Panc1 (cell line): Measurements from ENCODE around the gene COPS2. TPM values are rescaled to one million over a fixed set of nuclear protein-coding genes. Genes with fewer than 3 reads are reported as not detected.

Experiments used
- ATAC-seq: fragments of 200-7000 bp; cut with Tn5 transposase; 2 replicates; pipeline ENCODE4 v1.9.1; 2020; ENCODE audit warnings: mild to moderate bottlenecking, moderate library complexity
- BruUV-seq: library from RNA; stranded (reverse); fragments of 400-500 nt; replicated peaks from 2 replicates; lab custom pipeline; 2021; lab: Mats Ljungman, UMichigan
- CTCF ChIA-PET: fragments of 300-600 bp; sonication (Branson Sonifier 250); formaldehyde crosslinking; loops from one replicate; lab custom pipeline; 2022; ENCODE audit warnings: antibody characterized with exemption; lab: Charles Lee
- POLR2A ChIA-PET: fragments of 300-600 bp; sonication (Branson Sonifier 250); formaldehyde crosslinking; loops from one replicate; lab custom pipeline; 2022; ENCODE audit warnings: antibody characterized with exemption; lab: Charles Lee
- DNase-seq: peaks from one replicate; pipeline ENCODE4 v3.0.0-alpha.2; 2010; ENCODE audit warnings: low read depth, low spot score
- H3K27ac ChIP-seq: 2 replicates; pipeline ENCODE4 v1.5.1; 2011; ENCODE audit warnings: mild to moderate bottlenecking, low read length, inconsistent platforms
- H3K27me3 ChIP-seq: fragments of 200-500 bp; sonication (Bioruptor generic); 2 replicates; pipeline ENCODE4 v1.6.0; 2014; ENCODE audit warnings: low read length, inconsistent platforms; ENCODE audit not compliant: control insufficient read depth, insufficient read depth
- H3K36me3 ChIP-seq: fragments of 200-500 bp; sonication (Bioruptor generic); 2 replicates; pipeline ENCODE4 v1.5.1; 2014; ENCODE audit warnings: inconsistent platforms, mild to moderate bottlenecking, low read length, moderate library complexity; ENCODE audit not compliant: control insufficient read depth, insufficient read depth
- H3K4me1 ChIP-seq: 2 replicates; pipeline ENCODE4 v1.5.1; 2011; ENCODE audit warnings: inconsistent platforms, mild to moderate bottlenecking, low read length, moderate library complexity; ENCODE audit not compliant: control insufficient read depth, insufficient read depth
- H3K4me3 ChIP-seq, 2 experiments: 2 replicates each; pipeline ENCODE4 v1.5.1; 2011 to 2012; ENCODE audit warnings: low read depth in 2 of 2, low read length in 2 of 2, mild to moderate bottlenecking in 2 of 2, inconsistent platforms in 1 of 2, moderate library complexity in 1 of 2
- H3K9me3 ChIP-seq: fragments of 200-500 bp; sonication (Bioruptor generic); 2 replicates; pipeline ENCODE4 v1.5.1; 2014; ENCODE audit warnings: low read depth, mild to moderate bottlenecking, inconsistent platforms, low read length, moderate library complexity; ENCODE audit not compliant: control insufficient read depth, insufficient read depth
- POLR2AphosphoS5 ChIP-seq: IDR thresholded peaks from 2 replicates; pipeline ENCODE4 v1.6.1; 2012; ENCODE audit warnings: mild to moderate bottlenecking, low read depth, low read length, moderate library complexity
- SIN3A ChIP-seq: IDR thresholded peaks from 2 replicates; pipeline ENCODE4 v1.6.1; 2012; ENCODE audit warnings: low read depth, mild to moderate bottlenecking, low read length, moderate library complexity, borderline replicate concordance; ENCODE audit not compliant: insufficient read depth
- TCF7L2 ChIP-seq: IDR thresholded peaks from 2 replicates; pipeline ENCODE4 v1.6.1; 2011; ENCODE audit warnings: mild to moderate bottlenecking, low read depth, low read length, inconsistent platforms
- in situ Hi-C: cut with HindIII; loops from 2 replicates; pipeline ENCODE4 v1.10.0; 2016; ENCODE audit warnings: low sequenced_read_pairs, low pct_unique_long_range_greater_than_20kb
- intact Hi-C: fragments of 100-400 bp; cut with micrococcal nuclease; formaldehyde crosslinking; loops from one replicate; pipeline ENCODE4 v1.10.0; 2022; ENCODE audit not compliant: unreplicated experiment
- total RNA-seq: library from RNA; stranded (reverse); gene quantifications from one replicate; pipeline ENCODE4 v1.2.1, GENCODE V29; 2021; ENCODE audit not compliant: unreplicated experiment
- TF ChIP-seq, protein P1 (sequence below): fragments of 450-650 bp; IDR thresholded peaks from 2 replicates; pipeline ENCODE4 v1.5.1; 2017; ENCODE audit warnings: mild to moderate bottlenecking
- TF ChIP-seq, protein P2 (sequence below), 2 experiments: IDR thresholded peaks; 2 replicates each; pipeline ENCODE4 v1.6.1; 2011 to 2012; ENCODE audit warnings: low read depth in 2 of 2, control low read depth in 1 of 2, low read length in 1 of 2, mild to moderate bottlenecking in 1 of 2, moderate library complexity in 1 of 2; ENCODE audit not compliant: insufficient read depth in 1 of 2

COPS2 gene
- total RNA-seq, 1 experiment from 2014 or later, result 69.4 TPM

DNA sequence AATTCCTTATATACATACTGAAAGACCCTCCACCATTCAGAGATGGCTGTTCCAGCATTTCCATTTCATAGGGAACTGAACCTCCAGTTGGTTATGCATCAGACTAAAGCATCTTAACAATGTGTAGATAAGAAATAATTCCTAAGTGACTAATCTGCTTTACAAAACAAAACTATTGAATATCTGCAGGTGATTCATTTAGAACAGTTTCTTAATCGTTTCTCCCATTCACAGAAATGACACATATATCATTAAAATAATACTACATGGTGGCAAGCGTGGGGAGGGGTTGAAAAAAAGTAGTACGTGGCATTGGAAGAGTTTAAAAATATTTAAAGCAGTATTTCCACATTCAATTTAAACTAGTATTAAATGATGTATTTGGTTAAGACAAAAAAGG is 19.5 kb downstream of the COPS2 start:
- no TSS peak for BruUV-seq
- POLR2A ChIA-PET, result no interaction called here
- in situ Hi-C loops (no loop called here), intact Hi-C loops (no loop called here)
- no peaks in the 10 kb centered on the region for H3K4me1 ChIP-seq
- H3K4me3 ChIP-seq, result no peak overlapping the region
- ATAC-seq, result peak; percentile 87
- DNase-seq, result no peak
- H3K27me3 ChIP-seq, result no peaks in the 10 kb centered on the region
- H3K27ac ChIP-seq, result no peak overlapping the region
- CTCF ChIA-PET, result no interaction called here
- no peaks in the 10 kb centered on the region for H3K9me3 ChIP-seq
- TF ChIP-seq SIN3A (no peak), TCF7L2 (no peak), POLR2AphosphoS5 (no peak)
- TF ChIP-seq, protein P1, sequence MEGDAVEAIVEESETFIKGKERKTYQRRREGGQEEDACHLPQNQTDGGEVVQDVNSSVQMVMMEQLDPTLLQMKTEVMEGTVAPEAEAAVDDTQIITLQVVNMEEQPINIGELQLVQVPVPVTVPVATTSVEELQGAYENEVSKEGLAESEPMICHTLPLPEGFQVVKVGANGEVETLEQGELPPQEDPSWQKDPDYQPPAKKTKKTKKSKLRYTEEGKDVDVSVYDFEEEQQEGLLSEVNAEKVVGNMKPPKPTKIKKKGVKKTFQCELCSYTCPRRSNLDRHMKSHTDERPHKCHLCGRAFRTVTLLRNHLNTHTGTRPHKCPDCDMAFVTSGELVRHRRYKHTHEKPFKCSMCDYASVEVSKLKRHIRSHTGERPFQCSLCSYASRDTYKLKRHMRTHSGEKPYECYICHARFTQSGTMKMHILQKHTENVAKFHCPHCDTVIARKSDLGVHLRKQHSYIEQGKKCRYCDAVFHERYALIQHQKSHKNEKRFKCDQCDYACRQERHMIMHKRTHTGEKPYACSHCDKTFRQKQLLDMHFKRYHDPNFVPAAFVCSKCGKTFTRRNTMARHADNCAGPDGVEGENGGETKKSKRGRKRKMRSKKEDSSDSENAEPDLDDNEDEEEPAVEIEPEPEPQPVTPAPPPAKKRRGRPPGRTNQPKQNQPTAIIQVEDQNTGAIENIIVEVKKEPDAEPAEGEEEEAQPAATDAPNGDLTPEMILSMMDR, result no peak
- TF ChIP-seq, protein P2, sequence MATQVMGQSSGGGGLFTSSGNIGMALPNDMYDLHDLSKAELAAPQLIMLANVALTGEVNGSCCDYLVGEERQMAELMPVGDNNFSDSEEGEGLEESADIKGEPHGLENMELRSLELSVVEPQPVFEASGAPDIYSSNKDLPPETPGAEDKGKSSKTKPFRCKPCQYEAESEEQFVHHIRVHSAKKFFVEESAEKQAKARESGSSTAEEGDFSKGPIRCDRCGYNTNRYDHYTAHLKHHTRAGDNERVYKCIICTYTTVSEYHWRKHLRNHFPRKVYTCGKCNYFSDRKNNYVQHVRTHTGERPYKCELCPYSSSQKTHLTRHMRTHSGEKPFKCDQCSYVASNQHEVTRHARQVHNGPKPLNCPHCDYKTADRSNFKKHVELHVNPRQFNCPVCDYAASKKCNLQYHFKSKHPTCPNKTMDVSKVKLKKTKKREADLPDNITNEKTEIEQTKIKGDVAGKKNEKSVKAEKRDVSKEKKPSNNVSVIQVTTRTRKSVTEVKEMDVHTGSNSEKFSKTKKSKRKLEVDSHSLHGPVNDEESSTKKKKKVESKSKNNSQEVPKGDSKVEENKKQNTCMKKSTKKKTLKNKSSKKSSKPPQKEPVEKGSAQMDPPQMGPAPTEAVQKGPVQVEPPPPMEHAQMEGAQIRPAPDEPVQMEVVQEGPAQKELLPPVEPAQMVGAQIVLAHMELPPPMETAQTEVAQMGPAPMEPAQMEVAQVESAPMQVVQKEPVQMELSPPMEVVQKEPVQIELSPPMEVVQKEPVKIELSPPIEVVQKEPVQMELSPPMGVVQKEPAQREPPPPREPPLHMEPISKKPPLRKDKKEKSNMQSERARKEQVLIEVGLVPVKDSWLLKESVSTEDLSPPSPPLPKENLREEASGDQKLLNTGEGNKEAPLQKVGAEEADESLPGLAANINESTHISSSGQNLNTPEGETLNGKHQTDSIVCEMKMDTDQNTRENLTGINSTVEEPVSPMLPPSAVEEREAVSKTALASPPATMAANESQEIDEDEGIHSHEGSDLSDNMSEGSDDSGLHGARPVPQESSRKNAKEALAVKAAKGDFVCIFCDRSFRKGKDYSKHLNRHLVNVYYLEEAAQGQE (IDR thresholded peaks at IDR 0.05; ENCODE audit: insufficient read depth in 1 of 2, low read depth in 2 of 2, low read length in 1 of 2), result no peak
- H3K36me3 ChIP-seq, result peaks cover 63% of the 10 kb centered on the region

DNA sequence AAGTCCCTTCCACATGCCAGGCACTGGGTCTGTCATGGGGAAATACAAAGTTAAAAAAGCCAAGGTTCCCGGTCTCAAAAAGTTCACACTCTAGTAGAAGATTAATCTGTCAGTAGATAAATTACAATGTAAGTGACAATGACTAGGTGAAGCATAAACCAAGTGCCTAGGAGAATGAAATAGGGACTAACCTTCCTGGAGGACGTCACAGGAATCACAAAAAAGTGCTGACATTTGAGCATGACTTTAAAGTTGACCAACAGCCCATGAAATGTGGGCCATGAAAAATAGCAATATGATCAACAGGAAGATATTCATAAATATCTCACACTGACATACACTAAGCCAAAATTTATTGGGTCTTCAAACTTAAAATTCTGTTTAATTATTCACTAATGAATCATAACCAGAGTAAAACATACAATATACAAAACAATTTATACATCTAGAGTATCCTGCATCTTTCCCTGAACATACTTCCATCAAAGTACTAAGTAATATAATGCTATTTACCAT is 20.0 kb downstream of the COPS2 start:
- H3K4me3 ChIP-seq, result no peak overlapping the region
- TF ChIP-seq POLR2AphosphoS5 (no peak), SIN3A (no peak), TCF7L2 (no peak)
- TF ChIP-seq, protein P1, result no peak
- TF ChIP-seq, protein P2 (IDR thresholded peaks at IDR 0.05; ENCODE audit: insufficient read depth in 1 of 2, low read depth in 2 of 2, low read length in 1 of 2), result no peak
- no peak overlapping the region for H3K27ac ChIP-seq
- no peaks in the 10 kb centered on the region for H3K9me3 ChIP-seq
- in situ Hi-C loops, result no loop called here
- H3K4me1 ChIP-seq, result no peaks in the 10 kb centered on the region
- no peaks in the 10 kb centered on the region for H3K27me3 ChIP-seq
- ChIA-PET POLR2A (no interaction called here), CTCF (no interaction called here)
- DNase-seq (no peak), ATAC-seq (peak; percentile 26; the same call in 1 of the 2 replicates)
- intact Hi-C loops, result no loop called here
- BruUV-seq, result no TSS peak
- peaks cover 68% of the 10 kb centered on the region for H3K36me3 ChIP-seq
